ENCODE results near the gene COQ8B.

- no peak for TF ChIP-seq CSDC2 (CRISPR knock-in tag; IDR thresholded peaks at IDR 0.05)
- no peak for TF ChIP-seq ZNF8 (CRISPR knock-in tag; IDR thresholded peaks at IDR 0.05)
- TF ChIP-seq PPARA (CRISPR knock-in tag; IDR thresholded peaks at IDR 0.05; ENCODE audit: borderline replicate concordance), result no peak
- no peak for TF ChIP-seq ARNTL (CRISPR knock-in tag; IDR thresholded peaks at IDR 0.05; ENCODE audit: borderline replicate concordance, low read depth)
- TF ChIP-seq TCF4 (CRISPR knock-in tag; IDR thresholded peaks at IDR 0.05; ENCODE audit: borderline replicate concordance), result no peak
- no peak for TF ChIP-seq PATZ1 (CRISPR knock-in tag; IDR thresholded peaks at IDR 0.05; ENCODE audit: borderline replicate concordance)
- TF ChIP-seq CREB5 (CRISPR knock-in tag; IDR thresholded peaks at IDR 0.05; ENCODE audit: low read depth), result no peak
- no peak for TF ChIP-seq ZC3H10 (CRISPR knock-in tag; IDR thresholded peaks at IDR 0.05)
Measured at GRCh38 chr19:40713939-40714338, 2.7 kb downstream of the COQ8B start.

All from SK-N-SH treated with all-trans-retinoic acid at 6 μM for 48 hours (cell line).